Left ventricle myocardium superior (tissue), 1 donor: ENCODE data around the gene IGLON5. TPM values are rescaled to one million over a fixed set of nuclear protein-coding genes. Genes with fewer than 3 reads are reported as not detected.
A peak's percentile ranks its signal among the peaks of the same experiment; 100 is the strongest.

ENCODE experiments used
- ATAC-seq: fragments of 200-7000 bp; cut with Tn5 transposase; one replicate; pipeline ENCODE4 v1.9.1; 2020; ENCODE audit warnings: mild to moderate bottlenecking, moderate library complexity
- DNase-seq: peaks from one replicate; pipeline ENCODE4 v3.0.0-alpha.2; 2020
- intact Hi-C: fragments of 100-400 bp; cut with micrococcal nuclease; formaldehyde crosslinking; loops from one replicate; pipeline ENCODE4 v1.11.0; 2022
- total RNA-seq: library from RNA; stranded (reverse); fragmentation: NEBNext Ultra II Directional; extraction: Animal tissue kit (Norgen Biotek cat#: 25700); gene quantifications from one replicate; pipeline ENCODE4 v1.2.1, GENCODE V29; 2021
- donor health status: DM: no; HTN: yes; CAD: no; lungs with severe emphysema.

IGLON5 gene
- total RNA-seq, 1 donor from 2014 or later, result not detected

DNA sequence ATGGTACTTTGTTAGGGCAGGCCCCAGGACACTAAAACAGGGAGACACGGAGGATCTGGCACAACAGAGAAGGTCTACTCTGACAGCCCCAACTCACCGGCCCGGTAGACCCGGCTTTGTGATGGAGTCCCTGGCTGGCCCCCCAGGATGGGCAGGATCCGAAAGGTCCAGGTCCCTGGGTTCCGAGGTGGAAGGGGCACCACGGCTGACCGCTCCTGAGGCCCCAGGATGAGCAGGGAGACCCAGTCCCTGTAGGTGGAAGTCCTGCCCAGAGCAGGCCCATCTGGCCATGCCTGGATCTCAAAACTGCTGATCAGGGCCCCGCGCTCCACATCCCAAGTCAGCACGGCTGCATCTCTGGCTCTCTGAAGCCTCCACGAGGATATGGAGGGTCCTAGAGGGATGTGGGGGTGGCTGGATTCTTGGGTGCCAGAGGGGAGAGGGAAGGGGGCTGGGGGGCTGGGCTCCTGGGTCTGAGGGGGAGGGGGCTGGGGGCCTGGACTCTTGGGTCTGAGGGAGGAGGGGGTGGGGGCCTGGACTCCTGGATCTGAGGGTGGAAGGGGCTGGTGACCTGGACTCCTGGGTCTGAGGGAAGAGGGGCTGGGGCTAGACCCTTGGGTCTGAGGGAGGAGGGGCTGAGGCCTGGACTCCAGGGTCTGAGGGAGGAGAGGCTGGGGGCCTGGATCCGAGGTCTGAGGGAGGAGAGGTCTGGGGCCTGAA is 25.9 kb downstream of the IGLON5 start:
- no peak for DNase-seq
- intact Hi-C loops, result loop anchor here (10.0 kb wide), 1 partner anchor 98 kb away; no protein-coding TSS in a partner anchor
- no peak for ATAC-seq

DNA sequence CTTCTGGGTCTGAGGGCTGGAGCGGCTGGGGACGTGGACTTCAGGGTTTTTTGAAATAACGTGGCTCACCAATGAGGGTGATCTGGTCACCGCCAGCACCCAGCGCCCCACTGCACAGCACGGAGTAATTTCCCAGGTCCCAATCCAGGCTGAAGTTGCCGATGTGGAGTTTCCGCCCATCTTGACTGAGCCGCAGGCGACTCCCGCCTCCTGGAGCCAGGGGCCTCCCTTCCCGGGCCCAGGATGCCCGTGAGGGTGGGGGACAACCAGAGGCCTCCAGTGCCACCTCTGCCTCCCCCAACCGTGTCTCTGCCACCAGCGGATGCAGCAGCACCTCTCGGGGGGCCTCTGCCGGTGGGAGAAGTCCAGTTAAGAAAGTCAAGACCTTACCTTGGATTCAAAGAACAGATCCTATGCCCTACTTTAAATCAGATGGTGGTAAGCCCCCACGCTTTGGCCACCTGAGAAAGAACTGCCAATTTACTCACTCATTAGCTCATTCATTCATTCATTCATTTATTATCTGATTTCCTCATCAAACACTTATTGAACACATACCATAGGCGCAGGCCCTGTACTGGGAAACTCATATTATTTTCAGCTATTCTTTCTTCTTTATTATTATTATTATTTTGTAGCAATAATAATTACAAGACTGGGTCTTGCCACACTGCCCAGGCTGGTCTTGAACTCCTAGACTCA is 26.6 kb downstream of the IGLON5 start:
- intact Hi-C loops, result loop anchor here (10.0 kb wide), 1 partner anchor 97 kb away; no protein-coding TSS in a partner anchor
- no peak for DNase-seq
- no peak for ATAC-seq

DNA sequence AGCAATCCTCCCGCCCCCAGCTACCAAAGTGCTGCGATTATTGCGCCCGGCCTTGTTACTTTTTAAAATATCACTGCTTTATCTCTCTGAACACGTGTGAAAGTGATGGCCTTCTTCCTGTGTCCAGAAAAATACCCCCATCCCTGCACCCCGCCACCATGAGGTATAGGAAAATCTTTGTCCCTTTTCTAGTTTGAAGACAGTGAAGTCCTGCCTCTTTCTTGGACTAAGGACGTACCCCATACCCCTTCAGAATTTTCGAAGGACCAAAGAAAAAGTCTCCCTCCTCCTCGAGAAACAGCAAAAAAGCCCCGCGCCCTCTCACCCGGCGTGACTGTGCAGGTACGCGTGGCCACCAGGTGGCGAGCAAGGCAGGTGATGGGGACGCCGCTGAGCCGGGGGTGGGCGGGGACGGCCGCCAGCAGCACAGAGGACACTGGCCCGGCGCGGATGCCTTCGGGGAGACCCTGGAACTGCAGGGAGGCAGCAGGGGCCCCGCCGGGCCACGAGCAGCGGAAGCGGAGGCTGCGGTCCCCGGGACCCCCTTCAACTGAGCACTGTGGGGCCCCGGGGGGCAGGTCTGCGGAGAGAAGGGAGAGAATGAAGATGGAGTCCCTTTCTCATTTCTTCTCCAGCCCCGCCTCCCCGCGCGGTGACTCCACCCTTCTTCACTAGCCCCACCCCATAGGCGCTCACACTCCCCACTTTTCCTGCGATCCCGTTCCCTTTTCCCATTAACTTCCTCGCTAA is 27.3 kb downstream of the IGLON5 start:
- DNase-seq, result peak; percentile 89
- intact Hi-C loops, result loop anchor here (10.0 kb wide), 1 partner anchor 96 kb away; no protein-coding TSS in a partner anchor
- peak; percentile 78 for ATAC-seq

DNA sequence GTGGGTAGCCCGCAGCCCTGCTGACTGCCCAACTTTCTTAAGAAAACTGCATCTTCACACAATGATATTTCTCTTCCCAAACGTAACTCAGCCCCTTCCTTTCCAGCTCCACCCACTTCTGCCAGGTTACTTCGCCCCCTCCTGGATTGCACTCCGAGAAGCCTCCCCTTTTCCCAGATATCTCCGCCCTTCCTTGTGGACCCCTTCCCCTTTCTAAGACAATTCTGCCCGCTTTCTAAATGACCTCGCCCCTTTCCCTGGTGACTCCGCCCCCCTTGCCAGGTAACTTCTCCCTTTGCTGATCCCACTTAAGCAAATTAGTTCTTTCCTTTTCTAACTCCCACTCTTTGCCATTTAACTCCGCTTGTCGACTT is 27.9 kb downstream of the IGLON5 start:
- intact Hi-C loops, result loop anchor here (10.0 kb wide), 1 partner anchor 96 kb away; no protein-coding TSS in a partner anchor
- ATAC-seq, result no peak
- no peak for DNase-seq

DNA sequence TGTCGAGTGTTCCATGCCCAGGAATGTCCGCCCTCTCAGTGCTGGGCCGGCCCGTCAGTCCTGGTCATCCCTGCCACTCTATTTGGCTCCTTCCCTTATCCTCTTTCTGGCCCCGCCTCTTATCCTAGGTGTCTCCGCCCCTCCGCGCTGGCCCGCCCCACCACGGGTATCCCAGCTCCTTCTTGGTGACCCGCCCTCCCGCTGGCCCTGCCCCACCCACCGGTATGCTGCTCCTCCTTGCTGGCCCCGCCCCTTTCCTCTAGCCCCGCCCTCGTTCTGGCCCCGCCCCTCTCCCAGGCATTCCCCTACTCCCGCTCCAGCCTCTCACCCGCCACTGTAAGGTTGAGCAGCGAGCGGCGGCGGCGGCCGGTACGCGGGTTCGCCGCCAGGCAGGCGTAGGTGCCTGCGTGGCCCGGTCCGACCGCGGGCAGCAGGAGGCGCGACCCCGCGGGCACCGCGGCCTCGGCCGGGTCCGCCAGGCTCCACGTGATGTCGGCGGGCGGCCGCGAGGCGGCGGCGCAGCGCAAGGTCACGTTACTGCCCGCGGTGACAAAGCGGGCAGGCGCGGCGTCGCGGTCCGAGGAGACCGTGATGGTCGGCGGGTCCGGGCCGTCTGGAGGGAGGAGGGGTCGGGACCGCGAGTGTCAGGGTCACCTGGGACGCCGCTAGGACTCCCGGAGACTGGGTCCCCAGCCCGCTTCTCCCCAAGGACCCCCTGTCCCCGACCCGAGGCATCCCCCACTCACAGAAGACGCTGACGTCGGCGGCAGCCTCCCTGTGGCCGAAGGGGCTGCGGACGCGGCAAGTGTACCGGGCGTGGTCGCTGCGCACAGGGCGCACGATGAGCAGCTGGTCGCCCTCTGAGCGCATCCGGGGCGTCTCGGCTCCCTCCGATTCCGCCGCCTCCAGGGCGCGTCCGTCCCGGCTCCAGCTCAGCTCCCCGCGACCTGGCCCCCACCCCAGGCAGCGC is 28.5 kb downstream of the IGLON5 start:
- DNase-seq, result peak; percentile 98
- ATAC-seq, result peak; percentile 96
- intact Hi-C loops, result loop anchor here (10.0 kb wide), 1 partner anchor 95 kb away; no protein-coding TSS in a partner anchor

DNA sequence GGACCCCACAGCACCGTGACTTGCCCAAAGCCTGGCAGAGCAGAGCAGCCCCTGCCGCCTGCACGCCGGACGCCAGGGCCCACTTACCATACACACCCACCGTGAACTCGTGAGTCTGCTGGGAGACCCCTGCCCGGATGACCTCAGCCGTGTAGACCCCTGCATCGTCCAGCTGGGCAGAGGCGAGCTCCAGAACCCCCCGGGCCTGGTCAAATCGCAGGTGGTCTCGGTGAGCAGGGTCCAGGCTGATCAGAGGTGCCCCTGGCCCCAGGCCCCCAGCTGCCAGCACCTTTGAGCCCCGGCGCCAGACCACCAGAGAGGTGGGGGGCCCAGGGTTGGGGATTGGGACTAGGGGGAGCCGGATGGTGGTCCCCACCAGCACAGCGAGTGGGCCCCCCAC is 29.6 kb downstream of the IGLON5 start:
- DNase-seq (no peak), ATAC-seq (no peak)
- intact Hi-C loops, result no loop called here

DNA sequence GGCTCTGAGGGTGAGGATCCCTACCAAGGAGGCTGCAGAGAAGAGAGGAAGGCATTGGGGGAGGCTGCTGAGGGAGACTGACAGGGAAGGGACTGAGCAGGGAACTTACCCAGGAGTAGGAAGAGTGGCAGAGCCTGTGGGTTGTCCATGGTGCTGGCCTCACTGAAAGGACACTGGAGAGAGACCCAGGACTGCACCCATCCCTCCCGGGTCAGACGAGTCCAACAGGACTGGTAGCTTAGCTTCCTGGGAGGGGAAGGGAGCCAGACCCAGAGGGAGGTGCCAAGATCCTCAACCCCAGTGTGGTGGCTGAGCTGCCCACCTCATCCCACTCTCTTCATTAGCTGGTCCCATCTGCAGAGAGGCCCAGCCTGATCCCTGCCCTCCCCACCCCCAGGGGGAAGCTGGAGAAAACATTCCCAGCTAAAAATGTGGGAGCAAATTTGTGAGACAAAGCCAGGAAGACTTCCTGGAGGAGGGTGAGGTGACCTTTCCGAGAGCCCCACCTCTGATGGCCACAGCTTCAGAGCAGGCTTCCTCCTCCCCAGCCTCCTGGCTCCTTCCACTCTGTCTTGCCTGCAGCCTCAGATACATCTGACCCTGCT is 30.6 kb downstream of the IGLON5 start, which contains the start of gene VSIG10L:
TSS of gene VSIG10L (minus strand) at position 164 of the 605 bp plus-strand sequence. CDS start at position 149, 15 bp downstream.
- ATAC-seq (no peak), DNase-seq (no peak)
- intact Hi-C loops, result no loop called here

DNA sequence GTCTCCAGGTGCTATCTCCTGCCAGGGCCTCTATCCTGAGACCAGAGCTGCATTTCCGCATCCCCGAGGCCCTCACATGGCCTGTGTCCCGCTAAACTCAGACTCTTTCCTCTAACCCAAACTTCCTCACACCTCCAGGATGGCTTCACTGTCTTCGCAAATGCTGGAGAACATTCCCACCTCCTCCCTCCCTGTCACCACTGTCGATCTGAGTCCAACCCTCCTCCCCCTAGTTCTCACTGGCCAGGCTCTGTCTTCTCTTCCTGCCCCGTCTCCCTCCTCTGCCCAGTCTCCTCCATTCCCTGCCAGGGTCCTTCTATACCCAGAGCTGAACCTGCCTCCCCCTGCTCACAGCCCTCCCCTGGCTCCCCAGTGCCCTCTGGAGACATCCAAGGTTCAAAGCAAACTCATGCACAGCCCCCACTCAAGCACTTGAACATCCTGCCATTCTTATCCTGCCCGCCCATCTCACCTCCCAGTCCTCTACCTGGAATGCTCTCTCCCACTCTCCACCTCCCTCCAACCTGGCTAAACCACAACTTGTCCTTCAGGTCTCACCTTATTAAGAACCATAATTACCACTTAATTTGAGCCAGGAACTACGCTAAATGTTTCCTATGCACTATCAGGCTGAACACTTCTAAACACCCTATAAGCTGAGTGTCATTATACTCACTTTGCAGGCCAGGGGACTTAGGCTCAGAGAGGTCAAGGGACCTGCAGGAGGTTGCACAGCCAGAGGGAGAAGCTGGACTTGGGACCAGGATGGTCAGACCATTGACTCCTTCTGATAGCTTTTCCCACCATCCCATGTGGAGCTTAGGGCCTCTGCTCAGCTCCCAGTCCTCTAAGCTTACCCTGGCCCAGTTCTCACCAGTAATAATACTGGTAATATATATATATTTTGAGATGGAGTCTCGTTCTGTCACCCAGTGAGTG is 31.5 kb downstream of the IGLON5 start:
- intact Hi-C loops, result no loop called here
- DNase-seq, result no peak
- ATAC-seq, result no peak

DNA sequence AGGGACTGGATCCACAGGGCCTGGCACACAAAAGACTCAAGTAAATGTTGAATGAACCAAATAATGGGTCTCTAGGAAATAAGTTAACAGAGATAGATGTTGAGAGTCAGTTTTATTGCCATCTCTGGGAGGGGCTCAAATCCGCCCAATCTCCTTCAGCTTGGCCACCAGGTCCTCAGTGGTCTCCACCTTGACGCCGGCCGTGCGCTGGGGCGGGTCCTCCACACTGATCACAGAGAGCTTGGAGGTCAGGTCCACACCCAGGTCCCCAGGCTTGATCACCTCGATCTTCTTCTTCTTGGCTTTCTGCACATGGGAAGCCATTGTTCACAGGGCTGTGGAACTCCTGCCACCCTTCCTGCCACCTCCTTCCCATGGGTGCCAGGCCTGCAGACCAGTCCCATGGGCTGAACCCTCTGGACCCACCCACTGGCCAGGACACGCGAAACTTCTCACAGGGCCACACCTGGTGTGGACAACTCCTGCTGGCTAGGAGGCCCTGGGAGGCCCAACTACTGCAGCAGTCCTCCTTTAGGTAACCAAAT is 33.7 kb downstream of the IGLON5 start:
- no peak for DNase-seq
- intact Hi-C loops, result no loop called here
- no peak for ATAC-seq

DNA sequence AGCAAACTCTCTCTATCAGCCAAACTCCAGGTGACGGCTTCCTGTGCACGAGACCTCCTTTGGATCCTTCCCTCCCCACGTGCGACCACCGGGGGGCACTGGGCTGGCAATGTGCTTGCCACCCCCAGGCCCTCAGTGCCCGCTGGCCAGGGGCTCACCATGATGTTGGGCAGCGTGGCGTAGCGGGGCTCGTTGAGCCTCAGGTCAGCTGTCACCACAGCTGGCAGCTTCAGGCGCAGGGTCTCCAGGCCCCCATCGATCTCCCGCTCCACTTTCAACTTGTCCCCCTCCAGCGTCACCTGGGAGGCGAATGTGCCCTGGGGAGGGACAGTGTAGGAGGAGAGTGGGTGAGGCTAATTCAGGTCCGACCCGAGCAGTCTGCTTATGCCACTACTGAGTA is 35.3 kb downstream of the IGLON5 start:
- intact Hi-C loops, result no loop called here
- DNase-seq (no peak), ATAC-seq (no peak)

DNA sequence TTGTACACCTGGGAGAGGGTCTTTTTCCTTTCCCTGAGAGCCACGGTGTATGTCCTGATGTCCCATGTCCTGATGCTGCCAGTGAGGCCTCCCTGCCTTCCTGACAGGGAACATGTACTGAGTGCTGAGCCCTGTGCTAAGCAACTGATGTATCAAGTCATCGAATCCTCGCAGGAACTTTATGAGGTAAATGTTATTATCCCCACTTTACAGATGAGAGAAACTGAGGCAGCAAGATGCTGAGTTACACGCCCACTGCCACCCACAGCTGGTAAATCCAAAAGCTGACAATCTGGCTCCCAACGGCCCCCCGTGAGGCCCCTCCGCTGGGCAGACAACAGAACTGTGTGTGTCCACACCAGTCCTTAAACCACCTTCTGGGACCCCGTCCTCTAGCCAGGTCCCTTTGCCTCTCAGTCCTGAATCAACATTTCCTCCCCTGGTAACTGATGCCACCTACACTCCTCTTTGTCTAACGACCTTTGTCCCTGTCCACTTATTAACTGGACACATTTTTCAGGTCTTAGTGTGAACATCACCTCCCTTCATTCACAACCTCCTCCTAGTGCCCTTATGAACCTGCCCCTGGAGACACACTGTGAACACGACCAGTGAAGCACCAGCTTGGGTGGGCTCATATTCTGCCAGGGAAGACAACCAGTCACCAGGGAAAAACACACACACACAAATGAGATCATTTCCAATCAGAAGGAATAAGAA is 35.9 kb downstream of the IGLON5 start:
- ATAC-seq (no peak), DNase-seq (no peak)
- intact Hi-C loops, result no loop called here

DNA sequence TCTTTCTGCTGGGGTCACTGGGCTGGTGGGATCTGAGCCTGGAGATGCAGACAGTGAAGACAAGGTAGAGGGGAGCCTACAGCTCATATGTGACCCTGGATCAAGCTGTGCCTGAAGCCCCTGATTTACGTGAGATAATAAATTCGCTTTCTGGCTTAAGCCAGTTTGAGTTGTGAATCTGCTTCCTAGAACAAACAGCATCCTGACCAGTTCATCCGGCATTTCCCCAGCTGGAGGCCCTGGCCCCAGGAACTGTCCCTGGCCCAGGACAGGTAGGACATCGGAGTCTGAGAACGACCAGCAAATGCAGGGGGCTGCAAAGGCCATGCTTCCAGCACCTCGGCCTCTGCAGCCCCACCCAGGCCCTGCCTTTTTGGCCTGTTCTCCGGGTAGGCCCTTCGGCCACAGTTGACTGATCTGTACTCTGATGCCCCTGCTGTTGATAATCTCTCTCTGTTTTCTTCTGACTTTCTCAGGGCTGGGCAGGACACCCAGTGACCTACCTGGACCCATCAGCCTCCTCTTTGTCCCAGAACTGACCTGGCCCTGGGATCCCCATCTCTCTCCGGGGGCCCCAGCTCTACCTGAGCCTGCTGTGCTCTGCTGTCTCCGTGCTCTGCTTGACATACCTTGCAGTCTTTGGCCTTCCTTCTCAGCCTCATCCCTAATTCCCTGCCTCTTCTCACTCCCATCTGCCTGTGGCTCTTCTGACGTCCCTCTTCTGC is 40.0 kb downstream of the IGLON5 start:
- no peak for DNase-seq
- intact Hi-C loops, result no loop called here
- no peak for ATAC-seq

DNA sequence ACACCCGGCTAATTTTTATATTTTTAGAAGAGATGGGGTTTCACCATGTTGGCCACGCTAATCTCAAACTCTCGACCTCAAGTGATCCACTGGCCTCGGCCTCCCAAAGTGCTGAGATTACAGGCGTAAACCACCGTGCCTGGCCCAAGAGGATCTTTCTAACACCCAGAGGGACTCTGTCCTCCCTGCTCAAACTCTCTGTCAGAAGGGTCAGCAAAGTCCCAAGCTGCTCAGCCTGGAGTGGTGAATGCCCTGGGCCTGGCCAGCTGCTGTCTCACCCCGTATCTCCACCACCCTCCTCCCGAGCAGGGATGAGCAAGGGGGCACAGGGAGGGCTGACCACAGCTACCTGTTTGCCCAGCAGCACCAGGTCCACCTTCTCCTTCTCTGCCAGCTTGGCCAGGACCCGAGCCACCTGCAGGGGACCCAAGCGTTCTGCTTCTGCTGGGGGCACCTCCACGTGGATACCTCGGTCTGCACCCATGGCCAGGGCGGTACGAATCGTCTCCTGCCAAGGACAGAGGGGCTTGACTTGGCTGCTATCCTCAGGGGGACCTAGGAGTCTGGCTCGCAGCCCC is 41.4 kb downstream of the IGLON5 start:
- no peak for DNase-seq
- intact Hi-C loops, result no loop called here
- no peak for ATAC-seq

DNA sequence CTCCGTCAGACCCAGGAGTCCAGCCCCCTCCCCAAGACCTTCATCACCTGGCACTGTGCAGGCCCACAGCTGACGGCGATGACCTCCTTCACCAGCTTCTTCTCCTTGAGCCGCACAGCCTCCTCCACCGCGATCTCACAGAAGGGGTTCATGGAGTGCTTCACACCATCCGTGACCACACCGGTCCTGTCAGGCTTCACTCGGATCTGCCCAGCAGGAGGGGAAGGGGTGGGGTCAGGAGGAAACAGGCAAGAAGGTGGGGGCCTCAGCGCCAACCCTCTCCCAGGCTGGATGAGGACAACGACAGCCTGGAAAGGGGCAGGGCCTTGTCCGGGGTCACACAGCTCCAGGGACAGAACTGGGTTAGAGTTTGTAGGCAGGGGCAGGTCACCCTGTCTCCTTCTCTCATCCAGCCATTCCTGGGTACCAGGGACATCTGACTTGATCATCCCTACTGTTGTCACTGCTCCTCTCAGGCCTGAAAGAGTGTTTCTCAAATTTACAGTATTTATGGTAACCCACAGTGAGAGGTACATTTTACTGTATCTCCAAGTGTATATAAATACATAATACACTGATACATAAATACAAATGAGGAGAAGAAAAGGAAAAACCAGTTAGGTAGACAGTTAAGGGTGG is 42.8 kb downstream of the IGLON5 start:
- DNase-seq (no peak), ATAC-seq (no peak)
- intact Hi-C loops, result no loop called here

DNA sequence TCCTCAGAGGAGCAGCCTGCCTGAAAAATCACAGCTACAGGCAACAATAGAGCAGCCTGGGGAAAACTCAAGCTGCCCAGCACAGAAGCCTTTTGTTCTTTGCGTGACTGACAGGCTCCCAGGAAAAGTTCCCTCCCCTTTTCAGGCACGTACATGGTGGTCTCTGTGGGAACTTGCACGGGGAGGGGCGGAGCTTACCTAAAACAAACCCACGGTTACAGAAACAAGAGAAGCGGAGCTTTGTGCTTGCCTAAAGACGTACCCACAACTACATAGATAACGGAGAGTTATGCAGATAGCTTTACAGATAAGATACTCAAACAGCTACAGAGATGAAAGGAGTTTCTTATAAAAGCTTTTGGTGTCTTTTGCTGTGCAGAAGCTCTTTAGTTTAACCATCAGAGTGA is 43.3 kb downstream of the IGLON5 start:
- ATAC-seq (no peak), DNase-seq (no peak)
- intact Hi-C loops, result no loop called here
